Fibroblast of lung (primary cell): ENCODE data around the gene TBC1D8. TPM values are rescaled to one million over a fixed set of nuclear protein-coding genes. Genes with fewer than 3 reads are reported as not detected.

Source experiments
- DNase-seq, 2 donors: peaks; one replicate each; pipeline versions ENCODE4 v3.0.0 to v3.0.0-alpha.2; 2010; ENCODE audit warnings: low read depth in 2 of 2
- H2AFZ ChIP-seq: 2 replicates; pipeline ENCODE4 v1.5.1; 2012; ENCODE audit warnings: low read length, control low read depth, inconsistent platforms
- H3K27ac ChIP-seq: 2 replicates; pipeline ENCODE4 v1.5.1; 2011; ENCODE audit warnings: low read length, control low read depth; ENCODE audit not compliant: insufficient read depth
- H3K27me3 ChIP-seq: 2 replicates; pipeline ENCODE4 v1.5.1; 2011; ENCODE audit warnings: mild to moderate bottlenecking, low read length; ENCODE audit not compliant: control insufficient read depth, insufficient read depth
- H3K36me3 ChIP-seq: 2 replicates; pipeline ENCODE4 v1.5.1; 2011; ENCODE audit warnings: low read length; ENCODE audit not compliant: control insufficient read depth, insufficient read depth
- H3K4me1 ChIP-seq: 2 replicates; pipeline ENCODE4 v1.5.1; 2011; ENCODE audit warnings: low read length; ENCODE audit not compliant: control insufficient read depth, insufficient read depth; ENCODE audit errors: extremely low read depth
- H3K4me2 ChIP-seq: 2 replicates; pipeline ENCODE4 v1.5.1; 2011; ENCODE audit warnings: low read length, control low read depth; ENCODE audit not compliant: insufficient read depth; ENCODE audit errors: extremely low read depth
- H3K4me3 ChIP-seq, 4 experiments: fragments of 200-600 bp in 1 of 4; sonication (generic) in 1 of 4; replicated peaks in 1 of 4; 2 replicates each; pipeline ENCODE4 v1.5.1; 2011 to 2016; ENCODE audit warnings: low read length in 4 of 4, low read depth in 3 of 4, mild to moderate bottlenecking in 3 of 4, control low read depth in 2 of 4, inconsistent platforms in 1 of 4, mixed read lengths in 1 of 4; ENCODE audit not compliant: insufficient read depth in 1 of 4; ENCODE audit errors: control extremely low read depth in 1 of 4
- H3K79me2 ChIP-seq: 2 replicates; pipeline ENCODE4 v1.5.1; 2012; ENCODE audit warnings: mild to moderate bottlenecking, low read length, inconsistent platforms; ENCODE audit not compliant: control insufficient read depth, insufficient read depth
- H3K9ac ChIP-seq: 2 replicates; pipeline ENCODE4 v1.5.1; 2011; ENCODE audit warnings: mild to moderate bottlenecking, low read length, control low read depth; ENCODE audit not compliant: insufficient read depth
- H3K9me3 ChIP-seq: 2 replicates; pipeline ENCODE4 v1.5.1; 2012; ENCODE audit warnings: low read depth, low read length; ENCODE audit not compliant: control insufficient read depth, insufficient read depth
- H4K20me1 ChIP-seq: 2 replicates; pipeline ENCODE4 v1.5.1; 2011; ENCODE audit warnings: low read length; ENCODE audit not compliant: control insufficient read depth, insufficient read depth; ENCODE audit errors: extremely low read depth
- CTCF ChIP-seq, 2 donors: IDR thresholded peaks in 1 of 2; conservative IDR thresholded peaks in 1 of 2; 1 replicate in 1 of 2; 2 replicates in 1 of 2; pipeline ENCODE4 v1.5.1; 2011 to 2012; ENCODE audit warnings: low read length in 2 of 2, control low read depth in 1 of 2, inconsistent platforms in 1 of 2, low read depth in 1 of 2, mild to moderate bottlenecking in 1 of 2
- EZH2 ChIP-seq: IDR thresholded peaks from 2 replicates; pipeline ENCODE4 v1.5.1; 2012; ENCODE audit warnings: low read length, control low read depth, mild to moderate bottlenecking; ENCODE audit errors: missing control alignments
- polyA plus RNA-seq, 2 donors: library from polyadenylated mRNA; depleted of rRNA in 1 of 2; stranded (reverse) in 1 of 2; unstranded in 1 of 2; fragments of >200 nt; gene quantifications; 2 replicates each; pipeline ENCODE4 v1.2.1, GENCODE V29; 2011 to 2012; ENCODE audit warnings: missing spikeins in 1 of 2
- total RNA-seq: library from RNA; depleted of rRNA; stranded (reverse); fragments of >200 nt; gene quantifications from 2 replicates; pipeline ENCODE4 v1.2.1, GENCODE V29; 2014

TBC1D8 gene
- total and polyA plus RNA-seq, 2 donors (not counting 1 experiment from before 2014, with no cell fraction given) = 3.8 to 5.4 TPM

- Histone ChIP-seq H3K79me2 (no peaks in the 10 kb centered on the region), H3K4me3 (no peak overlapping the region), H2AFZ (no peak overlapping the region), H3K27me3 (no peaks in the 10 kb centered on the region), H4K20me1 (no peaks in the 10 kb centered on the region), H3K27ac (no peak overlapping the region), H3K9ac (no peak overlapping the region), H3K4me2 (no peak overlapping the region), H3K36me3 (peaks cover 4% of the 10 kb centered on the region), H3K9me3 (no peaks in the 10 kb centered on the region), H3K4me1 (no peaks in the 10 kb centered on the region)
- DNase-seq = peak; percentile 21 to 67
- TF ChIP-seq EZH2 (no peak), CTCF (conservative IDR thresholded peaks at IDR 0.05 in 1 of 2, IDR thresholded peaks at IDR 0.05 in 1 of 2; ENCODE audit: low read depth in 1 of 2, low read length in 2 of 2) (peak; percentile 5 to 60)
Observed at GRCh38 chr2:101036562-101036961, 114.6 kb downstream of the TBC1D8 start.

- Histone ChIP-seq H3K79me2 (no peaks in the 10 kb centered on the region), H4K20me1 (no peaks in the 10 kb centered on the region)
- no peak for TF ChIP-seq CTCF (conservative IDR thresholded peaks at IDR 0.05 in 1 of 2, IDR thresholded peaks at IDR 0.05 in 1 of 2; ENCODE audit: low read depth in 1 of 2, low read length in 2 of 2)
Observed at GRCh38 chr2:101032084-101032776, 119.0 kb downstream of the TBC1D8 start.

GRCh38 chr2:101030866-101031554, 120.2 kb downstream of the TBC1D8 start:
- H3K4me2 ChIP-seq = no peak overlapping the region
- no peak for DNase-seq
- TF ChIP-seq CTCF (conservative IDR thresholded peaks at IDR 0.05 in 1 of 2, IDR thresholded peaks at IDR 0.05 in 1 of 2; ENCODE audit: low read depth in 1 of 2, low read length in 2 of 2) (no peak), EZH2 (no peak)

More at GRCh38 chr2:101032084-101032776, 119.0 kb downstream of the TBC1D8 start:
- Histone ChIP-seq H3K4me1 (no peaks in the 10 kb centered on the region), H3K27ac (no peak overlapping the region), H3K36me3 (no peaks in the 10 kb centered on the region), H2AFZ (no peak overlapping the region), H3K27me3 (no peaks in the 10 kb centered on the region), H3K4me2 (no peak overlapping the region), H3K4me3 (no peak overlapping the region), H3K9me3 (no peaks in the 10 kb centered on the region), H3K9ac (no peak overlapping the region)
- no peak for DNase-seq

More at GRCh38 chr2:101030866-101031554, 120.2 kb downstream of the TBC1D8 start:
- Histone ChIP-seq H3K9ac (no peak overlapping the region), H3K9me3 (no peaks in the 10 kb centered on the region), H3K27me3 (no peaks in the 10 kb centered on the region), H3K79me2 (no peaks in the 10 kb centered on the region), H4K20me1 (no peaks in the 10 kb centered on the region), H3K27ac (no peak overlapping the region), H2AFZ (no peak overlapping the region), H3K36me3 (no peaks in the 10 kb centered on the region), H3K4me1 (no peaks in the 10 kb centered on the region), H3K4me3 (no peak overlapping the region)
